ENCODE results near the gene CUEDC2. TPM values are rescaled to one million over a fixed set of nuclear protein-coding genes. Genes with fewer than 3 reads are reported as not detected.
A peak's percentile ranks its signal among the peaks of the same experiment; 100 is the strongest.

CUEDC2 gene
- total RNA-seq, 1 experiment from 2014 or later, result 133 TPM

GRCh38 chr10:102384606-102385429 lies 47.6 kb downstream of the CUEDC2 start:
- in situ Hi-C loops (cut with HindIII; ENCODE audit: low sequenced_read_pairs), result no loop called here
- no peak for DNase-seq (ENCODE audit: low spot score)

- in situ Hi-C loops (cut with HindIII; ENCODE audit: low sequenced_read_pairs), result no loop called here
- no peak for DNase-seq (ENCODE audit: low spot score)
Observed at GRCh38 chr10:102384053-102384452, 48.3 kb downstream of the CUEDC2 start.

- no peak for DNase-seq (ENCODE audit: low spot score)
- in situ Hi-C loops (cut with HindIII; ENCODE audit: low sequenced_read_pairs), result no loop called here
Observed at GRCh38 chr10:102382871-102383270, 49.5 kb downstream of the CUEDC2 start.

GRCh38 chr10:102381983-102382382 lies 50.4 kb downstream of the CUEDC2 start:
- DNase-seq (ENCODE audit: low spot score), result no peak
- in situ Hi-C loops (cut with HindIII; ENCODE audit: low sequenced_read_pairs), result no loop called here

GRCh38 chr10:102379383-102379782 lies 53.0 kb downstream of the CUEDC2 start:
- in situ Hi-C loops (cut with HindIII; ENCODE audit: low sequenced_read_pairs), result no loop called here
- DNase-seq (ENCODE audit: low spot score), result no peak

GRCh38 chr10:102376901-102377300 lies 55.5 kb downstream of the CUEDC2 start:
- no peak for DNase-seq (ENCODE audit: low spot score)
- in situ Hi-C loops (cut with HindIII; ENCODE audit: low sequenced_read_pairs), result no loop called here

GRCh38 chr10:102375867-102376266 lies 56.5 kb downstream of the CUEDC2 start:
- peak; percentile 37 for DNase-seq (ENCODE audit: low spot score)
- in situ Hi-C loops (cut with HindIII; ENCODE audit: low sequenced_read_pairs), result no loop called here

DNA sequence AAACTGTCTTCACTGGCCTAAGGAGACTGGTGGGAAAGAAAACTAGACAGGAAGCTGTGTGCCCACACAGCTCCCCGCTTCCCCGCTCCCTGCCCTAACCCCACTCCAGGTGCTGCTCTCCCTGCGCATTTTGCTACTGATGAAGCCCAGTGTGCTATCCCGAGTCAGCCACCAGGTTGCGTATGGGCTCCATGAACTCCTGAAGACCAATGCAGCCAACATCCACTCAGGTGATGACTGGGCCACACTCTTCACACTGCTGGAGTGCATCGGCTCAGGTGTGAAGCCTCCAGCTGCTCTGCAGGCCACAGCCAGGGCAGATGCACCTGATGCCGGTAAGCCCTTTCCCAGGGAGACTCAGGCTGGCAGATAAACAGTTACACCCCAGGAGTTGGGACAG lies 57.1 kb downstream of the CUEDC2 start:
- DNase-seq (ENCODE audit: low spot score), result no peak
- in situ Hi-C loops (cut with HindIII; ENCODE audit: low sequenced_read_pairs), result no loop called here

Other genes with a start within 250 kb of the CUEDC2 start
- 2.1 and 3.3 TPM in 2 replicates for gene ELOVL3, start 206.3 kb downstream of the CUEDC2 start, total RNA-seq (2014; rRNA removed; shearing (Covaris generic))
- gene PITX3, start 191.1 kb downstream of the CUEDC2 start, total RNA-seq (2014; rRNA removed; shearing (Covaris generic)), result 5.4 and 6.3 TPM in 2 replicates
- gene GBF1, start 187.0 kb downstream of the CUEDC2 start, total RNA-seq (2014; rRNA removed; shearing (Covaris generic)), result 15.3 and 16.0 TPM in 2 replicates
- gene NFKB2, start 36.9 kb downstream of the CUEDC2 start, total RNA-seq (2014; rRNA removed; shearing (Covaris generic)), result 23.3 and 23.9 TPM in 2 replicates
- 3.1 and 7.9 TPM in 2 replicates for gene PSD, start 13.8 kb downstream of the CUEDC2 start, total RNA-seq (2014; rRNA removed; shearing (Covaris generic))
- 29.9 and 32.1 TPM in 2 replicates for gene FBXL15, start 11.7 kb downstream of the CUEDC2 start, total RNA-seq (2014; rRNA removed; shearing (Covaris generic))
- 1.8 TPM in 1 of 2 replicates, not detected in the other for gene C10orf95, start 19.0 kb upstream of the CUEDC2 start, total RNA-seq (2014; rRNA removed; shearing (Covaris generic))
- gene ACTR1A, start 70.1 kb upstream of the CUEDC2 start, total RNA-seq (2014; rRNA removed; shearing (Covaris generic)), result 116 and 185 TPM in 2 replicates
- 1.7 and 2.4 TPM in 2 replicates for gene SUFU, start 71.4 kb upstream of the CUEDC2 start, total RNA-seq (2014; rRNA removed; shearing (Covaris generic))
- 30.2 and 44.4 TPM in 2 replicates for gene TRIM8, start 211.9 kb upstream of the CUEDC2 start, total RNA-seq (2014; rRNA removed; shearing (Covaris generic))

Measured in G401 (cell line).